ENCODE data around the gene CCL3. TPM values are rescaled to one million over a fixed set of nuclear protein-coding genes. Genes with fewer than 3 reads are reported as not detected.
"Not testable (repeated sequence)": the region's sequence is repeated elsewhere in the genome, so short reads cannot be mapped to it uniquely, and the experiment has no call there.

The CCL3 gene
- total and polyA plus RNA-seq, 2 experiments from 2014 or later: not detected

DNA sequence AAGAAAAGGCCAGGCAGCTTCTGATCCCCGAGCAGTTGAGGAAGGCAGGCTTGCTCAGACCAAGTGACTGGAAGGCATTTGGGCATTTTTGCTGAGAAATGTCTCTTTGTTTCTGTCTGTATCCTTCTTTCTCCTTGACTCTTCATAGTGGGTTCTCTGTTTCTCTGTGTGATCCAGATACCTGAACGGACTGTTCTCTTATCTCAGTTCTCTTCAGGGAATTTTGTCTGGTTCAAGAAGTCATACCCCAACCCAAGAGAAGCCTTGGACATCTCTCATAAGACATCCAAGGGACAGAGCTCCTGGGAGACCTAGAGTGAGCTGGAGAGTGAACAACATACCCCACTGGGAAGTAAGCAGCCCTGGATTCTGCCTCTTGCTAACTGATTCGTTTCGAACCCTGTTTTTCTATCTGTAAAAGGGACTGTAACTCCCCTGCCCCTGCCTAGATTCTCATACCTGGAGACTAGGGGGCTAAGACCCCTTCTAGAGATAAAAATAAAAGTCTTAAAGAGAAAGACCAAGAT, 541 bp downstream of the CCL3 start:
- in situ Hi-C loops (cut with MboI): no loop called here
- 21 to 22% methylated on average over 4 of the region's 4 CpGs for WGBS, 2 experiments (ENCODE audit: low coverage in 1 of 2, low lambda C conversion rate in 2 of 2, missing lambda C conversion rate in 2 of 2)

DNA sequence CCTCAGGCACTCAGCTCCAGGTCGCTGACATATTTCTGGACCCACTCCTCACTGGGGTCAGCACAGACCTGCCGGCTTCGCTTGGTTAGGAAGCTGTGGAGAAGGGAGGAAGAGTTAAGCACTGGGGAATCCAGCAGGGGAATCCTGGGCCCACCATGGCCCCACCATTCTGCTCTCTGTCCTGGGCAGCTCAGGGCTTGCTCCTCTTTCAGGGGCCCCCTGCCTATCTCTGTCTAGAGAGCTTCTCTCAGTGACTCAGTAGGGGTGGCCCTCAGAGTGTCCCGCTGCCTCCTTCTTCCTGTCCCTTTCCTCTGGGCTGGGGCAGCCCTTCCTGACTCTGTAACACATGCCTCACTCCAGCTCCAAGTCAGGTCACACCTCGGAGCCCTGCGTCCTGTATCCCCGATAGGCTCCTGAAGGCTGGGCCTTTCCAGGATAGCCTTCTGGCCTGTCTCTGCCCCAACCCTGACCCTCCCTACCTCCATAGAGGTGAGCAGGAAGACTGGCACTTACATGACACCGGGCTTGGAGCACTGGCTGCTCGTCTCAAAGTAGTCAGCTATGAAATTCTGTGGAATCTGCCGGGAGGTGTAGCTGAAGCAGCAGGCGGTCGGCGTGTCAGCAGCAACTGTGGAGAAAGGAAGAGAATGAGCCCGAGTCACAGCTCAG, 1.1 kb downstream of the CCL3 start:
- Histone ChIP-seq H3K27ac (no peak overlapping the region), H3F3A (ENCODE audit: insufficient read depth) (no peaks in the 10 kb centered on the region), H3K9me3 (ENCODE audit: low read depth) (no peaks in the 10 kb centered on the region), H3K4me2 (ENCODE audit: unreplicated experiment) (no peak overlapping the region), H4K20me1 (ENCODE audit: insufficient read depth) (no peaks in the 10 kb centered on the region), H3K9me2 (ENCODE audit: insufficient read depth) (no peaks in the 10 kb centered on the region; the same call in 1 of the 2 replicates), H3K4me3 (no peak overlapping the region), H3K4me1 (ENCODE audit: insufficient read depth) (no peaks in the 10 kb centered on the region), H2AFZ (no peak overlapping the region), H3K36me3 (ENCODE audit: low read depth) (no peaks in the 10 kb centered on the region), H3K79me2 (ENCODE audit: insufficient read depth) (no peaks in the 10 kb centered on the region), H3K9ac (no peak overlapping the region), H3K27me3 (replicated peaks; ENCODE audit: insufficient read depth) (no peaks in the 10 kb centered on the region; the same call in 1 of the 2 replicates)
- in situ Hi-C loops (cut with MboI): no loop called here
- no peak for TF ChIP-seq EZH2 (IDR thresholded peaks at IDR 0.05; ENCODE audit: insufficient read depth, poor library complexity, severe bottlenecking)
- no peak for TF ChIP-seq EZH2phosphoT487 (IDR thresholded peaks at IDR 0.05; ENCODE audit: insufficient read depth, low read depth)
- WGBS, 2 experiments (ENCODE audit: low coverage in 1 of 2, low lambda C conversion rate in 2 of 2, missing lambda C conversion rate in 2 of 2): 49% methylated on average over 13 to 14 of the region's 14 CpGs
- no peak for DNase-seq

More for the DNA sequence above, 541 bp downstream of the CCL3 start:
- no peaks in the 10 kb centered on the region for H3K4me1 ChIP-seq (ENCODE audit: insufficient read depth)
- no peak overlapping the region for H3K4me2 ChIP-seq (ENCODE audit: unreplicated experiment)
- H3K9ac ChIP-seq: no peak overlapping the region
- H4K20me1 ChIP-seq (ENCODE audit: insufficient read depth): no peaks in the 10 kb centered on the region
- H3K79me2 ChIP-seq (ENCODE audit: insufficient read depth): no peaks in the 10 kb centered on the region
- no peak overlapping the region for H2AFZ ChIP-seq
- TF ChIP-seq EZH2phosphoT487 (IDR thresholded peaks at IDR 0.05; ENCODE audit: insufficient read depth, low read depth): no peak
- TF ChIP-seq EZH2 (IDR thresholded peaks at IDR 0.05; ENCODE audit: insufficient read depth, poor library complexity, severe bottlenecking): no peak
- no peak for DNase-seq
- no peak overlapping the region for H3K4me3 ChIP-seq
- H3K27me3 ChIP-seq (replicated peaks; ENCODE audit: insufficient read depth): no peaks in the 10 kb centered on the region; the same call in 1 of the 2 replicates
- no peaks in the 10 kb centered on the region for H3K36me3 ChIP-seq (ENCODE audit: low read depth)
- no peaks in the 10 kb centered on the region for H3F3A ChIP-seq (ENCODE audit: insufficient read depth)
- no peaks in the 10 kb centered on the region; the same call in 1 of the 2 replicates for H3K9me2 ChIP-seq (ENCODE audit: insufficient read depth)
- no peak overlapping the region for H3K27ac ChIP-seq
- H3K9me3 ChIP-seq (ENCODE audit: low read depth): no peaks in the 10 kb centered on the region

DNA sequence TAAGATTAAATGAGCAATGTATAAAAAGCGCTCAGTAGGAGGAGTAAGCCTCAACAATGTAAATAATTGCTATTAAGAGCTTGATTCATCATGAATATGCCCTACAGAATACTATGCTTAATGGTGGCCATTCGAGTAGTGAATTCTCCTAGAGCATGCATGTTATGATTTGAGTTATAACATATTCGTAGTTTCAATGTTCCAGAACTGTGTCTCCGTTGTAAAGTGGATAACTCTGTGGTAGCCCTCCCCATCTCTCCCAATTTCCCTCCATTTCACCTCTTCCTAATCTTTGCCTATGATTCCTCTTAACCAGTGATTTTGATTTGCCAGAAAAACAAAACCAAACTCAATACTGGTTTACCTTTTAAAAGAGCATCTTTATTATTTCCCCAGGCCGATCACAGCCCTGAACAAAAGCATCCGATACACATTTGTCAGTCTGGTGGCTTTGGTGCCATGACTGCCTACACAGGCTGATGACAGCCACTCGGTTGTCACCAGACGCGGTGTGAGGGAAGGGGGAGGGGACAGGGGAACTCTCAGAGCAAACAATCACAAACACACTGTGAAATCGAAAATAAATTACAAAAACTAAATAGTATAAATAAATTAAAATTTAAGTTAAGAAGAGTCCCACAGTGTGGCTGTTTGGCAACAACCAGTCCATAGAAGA, 1.9 kb downstream of the CCL3 start:
- H3K9ac ChIP-seq; H3F3A ChIP-seq (ENCODE audit: insufficient read depth); DNase-seq; H3K4me1 ChIP-seq (ENCODE audit: insufficient read depth); H3K79me2 ChIP-seq (ENCODE audit: insufficient read depth); H3K9me2 ChIP-seq (ENCODE audit: insufficient read depth); H3K27ac ChIP-seq; H2AFZ ChIP-seq; H3K9me3 ChIP-seq (ENCODE audit: low read depth); H3K4me2 ChIP-seq (ENCODE audit: unreplicated experiment); H4K20me1 ChIP-seq (ENCODE audit: insufficient read depth); H3K36me3 ChIP-seq (ENCODE audit: low read depth); H3K27me3 ChIP-seq (replicated peaks; ENCODE audit: insufficient read depth); H3K4me3 ChIP-seq; in situ Hi-C loops (cut with MboI): not testable (repeated sequence)
- 29 to 30% methylated on average over 10 of the region's 10 CpGs for WGBS, 2 experiments (ENCODE audit: low coverage in 1 of 2, low lambda C conversion rate in 2 of 2, missing lambda C conversion rate in 2 of 2)

DNA sequence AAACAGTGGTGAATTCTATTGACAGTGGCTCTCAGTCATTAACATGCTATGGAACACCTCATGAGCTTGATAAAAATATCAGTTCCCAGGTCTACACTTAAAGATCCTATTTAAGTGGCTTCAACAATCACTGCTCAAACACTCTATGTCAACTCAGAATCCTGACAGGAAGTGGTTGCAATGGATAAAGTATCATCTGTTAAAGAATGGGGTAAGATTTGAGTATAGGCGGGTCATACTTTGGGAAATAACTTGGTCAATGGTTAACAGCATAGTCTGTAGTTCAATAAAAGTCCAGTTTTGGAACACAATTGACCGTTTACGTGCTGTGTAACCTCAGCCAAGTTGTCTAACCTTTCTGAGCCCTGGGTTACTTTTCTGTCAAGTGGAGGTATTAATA, 2.5 kb downstream of the CCL3 start:
- H3K4me3 ChIP-seq; H3K4me2 ChIP-seq (ENCODE audit: unreplicated experiment); in situ Hi-C loops (cut with MboI); H3K27me3 ChIP-seq (replicated peaks; ENCODE audit: insufficient read depth); H3K79me2 ChIP-seq (ENCODE audit: insufficient read depth); H3K9ac ChIP-seq; H3F3A ChIP-seq (ENCODE audit: insufficient read depth); H3K36me3 ChIP-seq (ENCODE audit: low read depth); H4K20me1 ChIP-seq (ENCODE audit: insufficient read depth); H3K9me3 ChIP-seq (ENCODE audit: low read depth); H3K9me2 ChIP-seq (ENCODE audit: insufficient read depth); H3K4me1 ChIP-seq (ENCODE audit: insufficient read depth); H3K27ac ChIP-seq; DNase-seq; H2AFZ ChIP-seq: not testable (repeated sequence)
- WGBS, 2 experiments (ENCODE audit: low coverage in 1 of 2, low lambda C conversion rate in 2 of 2, missing lambda C conversion rate in 2 of 2): 25 to 40% methylated on average over 1 of the region's 3 CpGs
